Trophoblast cell (in vitro differentiated cells and primary cell): ENCODE data around the gene EXOC3.
A peak's percentile ranks its signal among the peaks of the same experiment; 100 is the strongest.
"Not testable (repeated sequence)": the region's sequence is repeated elsewhere in the genome, so short reads cannot be mapped to it uniquely, and the experiment has no call there.

Experiments used
- DNase-seq, 2 donors: peaks; one replicate each; pipeline ENCODE4 v3.0.0-alpha.2; 2016
- H2AFZ ChIP-seq: 2 replicates; pipeline ENCODE4 v1.6.1; 2013; ENCODE audit warnings: low read length, moderate library complexity, mild to moderate bottlenecking; ENCODE audit not compliant: insufficient read depth, poor library complexity
- H2AK5ac ChIP-seq: 2 replicates; pipeline ENCODE4 v1.6.1; 2013; ENCODE audit warnings: mild to moderate bottlenecking, low read length
- H2BK120ac ChIP-seq: 2 replicates; pipeline ENCODE4 v1.6.1; 2013; ENCODE audit warnings: low read length, mild to moderate bottlenecking, moderate library complexity; ENCODE audit not compliant: insufficient read depth, poor library complexity
- H2BK12ac ChIP-seq: 2 replicates; pipeline ENCODE4 v1.6.1; 2013; ENCODE audit warnings: mild to moderate bottlenecking, low read length, moderate library complexity
- H2BK5ac ChIP-seq: 2 replicates; pipeline ENCODE4 v1.6.1; 2013; ENCODE audit warnings: low read length, low read depth, moderate library complexity, mild to moderate bottlenecking; ENCODE audit not compliant: poor library complexity
- H3K14ac ChIP-seq: 2 replicates; pipeline ENCODE4 v1.6.1; 2013; ENCODE audit warnings: mild to moderate bottlenecking, low read length
- H3K18ac ChIP-seq: 2 replicates; pipeline ENCODE4 v1.6.1; 2013; ENCODE audit warnings: mild to moderate bottlenecking, low read length
- H3K23ac ChIP-seq: 2 replicates; pipeline ENCODE4 v1.6.1; 2013; ENCODE audit warnings: low read length
- H3K27ac ChIP-seq: 2 replicates; pipeline ENCODE4 v1.5.1; 2013; ENCODE audit warnings: low read depth, mild to moderate bottlenecking, inconsistent platforms, low read length, moderate library complexity
- H3K27me3 ChIP-seq: 2 replicates; pipeline ENCODE4 v1.6.1; 2013; ENCODE audit warnings: inconsistent platforms, mild to moderate bottlenecking, low read length, moderate library complexity; ENCODE audit not compliant: insufficient read depth
- H3K36me3 ChIP-seq, 2 experiments: 1 replicate in 1 of 2; 2 replicates in 1 of 2; pipeline ENCODE4 v1.6.1; 2013; ENCODE audit warnings: low read length in 2 of 2, mild to moderate bottlenecking in 2 of 2, moderate library complexity in 1 of 2; ENCODE audit not compliant: insufficient read depth in 2 of 2, control insufficient read depth in 1 of 2
- H3K4ac ChIP-seq: 2 replicates; pipeline ENCODE4 v1.6.1; 2013; ENCODE audit warnings: low read depth, mild to moderate bottlenecking, low read length, moderate library complexity
- H3K4me1 ChIP-seq, 2 experiments: 1 replicate in 1 of 2; 2 replicates in 1 of 2; pipeline ENCODE4 v1.6.1; 2013; ENCODE audit warnings: low read length in 2 of 2, mild to moderate bottlenecking in 2 of 2, moderate library complexity in 1 of 2; ENCODE audit not compliant: insufficient read depth in 2 of 2, control insufficient read depth in 1 of 2
- H3K4me2 ChIP-seq: 2 replicates; pipeline ENCODE4 v1.6.1; 2013; ENCODE audit warnings: inconsistent platforms, mild to moderate bottlenecking, low read length, moderate library complexity
- H3K4me3 ChIP-seq: 2 replicates; pipeline ENCODE4 v1.5.1; 2013; ENCODE audit warnings: mild to moderate bottlenecking, low read depth, low read length, inconsistent platforms
- H3K79me1 ChIP-seq: one replicate; pipeline ENCODE4 v1.6.1; 2013; ENCODE audit warnings: low read length
- H3K79me2 ChIP-seq: 2 replicates; pipeline ENCODE4 v1.6.1; 2013; ENCODE audit warnings: low read length, mild to moderate bottlenecking; ENCODE audit not compliant: control insufficient read depth, insufficient read depth, poor library complexity
- H3K9ac ChIP-seq: 2 replicates; pipeline ENCODE4 v1.6.1; 2013; ENCODE audit warnings: mild to moderate bottlenecking, low read length
- H3K9me3 ChIP-seq: 2 replicates; pipeline ENCODE4 v1.6.1; 2013; ENCODE audit warnings: low read depth, mild to moderate bottlenecking, control low read depth, inconsistent platforms, low read length; ENCODE audit not compliant: insufficient read depth
- H4K12ac ChIP-seq: 2 replicates; pipeline ENCODE4 v1.6.1; 2013; ENCODE audit warnings: low read depth, mild to moderate bottlenecking, low read length, moderate library complexity
- H4K8ac ChIP-seq: 2 replicates; pipeline ENCODE4 v1.6.1; 2013; ENCODE audit warnings: low read depth, mild to moderate bottlenecking, low read length, moderate library complexity
- H4K91ac ChIP-seq: one replicate; pipeline ENCODE4 v1.6.1; 2013; ENCODE audit warnings: low read depth, mild to moderate bottlenecking, low read length, moderate library complexity
- whole genome bisulfite sequencing: extraction: QIAGEN DNeasy Blood & Tissue Kit; methylation state at CpG from one replicate; pipeline ENCODE4 v1.1.7; 2013; ENCODE audit warnings: missing lambda C conversion rate; ENCODE audit not compliant: insufficient read length, insufficient coverage; ENCODE audit errors: extremely low coverage; 5-methylcytosine and 5-hydroxymethylcytosine counted together

EXOC3 gene

GRCh38 chr5:395921-396530 is 47.0 kb upstream of the EXOC3 start:
- no peak for DNase-seq
- Histone ChIP-seq H2AK5ac (peak overlapping the region; percentile 93), H4K12ac (no peak overlapping the region), H3K4me1 (peaks cover 32 to 34% of the 10 kb centered on the region in 2 experiments), H3K18ac (peak overlapping the region; percentile 10), H4K8ac (peak overlapping the region; percentile 57), H3K4ac (peak overlapping the region; percentile 37), H3K4me2 (no peak overlapping the region), H3K79me1 (peaks cover 27% of the 10 kb centered on the region), H2AFZ (no peak overlapping the region), H3K36me3 (no peaks in the 10 kb centered on the region), H2BK5ac (peak overlapping the region; percentile 1), H3K9me3 (no peaks in the 10 kb centered on the region), H3K9ac (no peak overlapping the region), H3K27me3 (no peaks in the 10 kb centered on the region), H3K14ac (peak overlapping the region; percentile 8), H3K23ac (no peak overlapping the region), H3K4me3 (no peak overlapping the region), H4K91ac (peak overlapping the region; percentile 75), H2BK120ac (peak overlapping the region; percentile 43), H3K27ac (peak overlapping the region; percentile 72), H3K79me2 (peaks cover 5% of the 10 kb centered on the region), H2BK12ac (peak overlapping the region; percentile 78)
- no CpG with 5 or more reads among the region's 17 CpGs for WGBS

- H4K12ac ChIP-seq = no peak overlapping the region
- peaks cover 5% of the 10 kb centered on the region for H3K79me2 ChIP-seq
- H3K4me3 ChIP-seq = no peak overlapping the region
- peaks cover 32 to 34% of the 10 kb centered on the region in 2 experiments for H3K4me1 ChIP-seq
- peak overlapping the region; percentile 78 for H2BK12ac ChIP-seq
- H3K4me2 ChIP-seq = no peak overlapping the region
- no CpG with 5 or more reads among the region's 13 CpGs for WGBS
- no peak overlapping the region for H3K9ac ChIP-seq
- no peak overlapping the region for H3K27ac ChIP-seq
- H3K14ac ChIP-seq = no peak overlapping the region
- H3K79me1 ChIP-seq = peaks cover 28% of the 10 kb centered on the region
- no peak overlapping the region for H2BK5ac ChIP-seq
- peak overlapping the region; percentile 75 for H4K91ac ChIP-seq
- H3K36me3 ChIP-seq = no peaks in the 10 kb centered on the region
- no peaks in the 10 kb centered on the region for H3K9me3 ChIP-seq
- H2AFZ ChIP-seq = no peak overlapping the region
- peak in 1 of 2 donors; percentile 13 for DNase-seq
- no peak overlapping the region for H3K4ac ChIP-seq
- peak overlapping the region; percentile 43 for H2BK120ac ChIP-seq
- no peak overlapping the region for H3K23ac ChIP-seq
- no peaks in the 10 kb centered on the region for H3K27me3 ChIP-seq
- H2AK5ac ChIP-seq = peak overlapping the region; percentile 93
- no peak overlapping the region for H3K18ac ChIP-seq
- H4K8ac ChIP-seq = no peak overlapping the region
Observed at GRCh38 chr5:396531-396961, 46.4 kb upstream of the EXOC3 start.

- H3K18ac ChIP-seq, H4K91ac ChIP-seq, H3K4ac ChIP-seq, H4K8ac ChIP-seq, H3K79me2 ChIP-seq, H3K27ac ChIP-seq, H2BK5ac ChIP-seq, H3K4me3 ChIP-seq, H2BK12ac ChIP-seq, H3K9ac ChIP-seq, H2BK120ac ChIP-seq, H3K36me3 ChIP-seq, H3K27me3 ChIP-seq, H2AK5ac ChIP-seq, H4K12ac ChIP-seq, H3K14ac ChIP-seq, H2AFZ ChIP-seq, H3K9me3 ChIP-seq, DNase-seq, H3K23ac ChIP-seq, H3K4me2 ChIP-seq: not testable (repeated sequence)
- no CpG with 5 or more reads among the region's 15 CpGs for WGBS
- Histone ChIP-seq H3K79me1 (peaks cover 30% of the 10 kb centered on the region), H3K4me1 (peaks cover 27 to 38% of the 10 kb centered on the region in 2 experiments)
Observed at GRCh38 chr5:398141-398474, 44.9 kb upstream of the EXOC3 start.

GRCh38 chr5:398475-399295 is 44.3 kb upstream of the EXOC3 start:
- Histone ChIP-seq H3K27me3 (no peaks in the 10 kb centered on the region), H2AFZ (no peak overlapping the region), H3K79me1 (peaks cover 27% of the 10 kb centered on the region), H3K4ac (no peak overlapping the region), H3K4me2 (no peak overlapping the region), H2BK5ac (no peak overlapping the region), H2BK12ac (no peak overlapping the region), H4K12ac (no peak overlapping the region), H3K27ac (no peak overlapping the region), H3K79me2 (peaks cover 3% of the 10 kb centered on the region), H2AK5ac (peak overlapping the region; percentile 7), H4K91ac (no peak overlapping the region), H3K23ac (no peak overlapping the region), H3K18ac (no peak overlapping the region), H2BK120ac (no peak overlapping the region), H3K14ac (peak overlapping the region; percentile 42), H4K8ac (no peak overlapping the region), H3K9me3 (peaks cover 2% of the 10 kb centered on the region), H3K4me1 (peaks cover 24 to 36% of the 10 kb centered on the region in 2 experiments), H3K4me3 (no peak overlapping the region), H3K9ac (no peak overlapping the region), H3K36me3 (no peaks in the 10 kb centered on the region)
- WGBS = no CpG with 5 or more reads among the region's 35 CpGs
- no peak for DNase-seq
